ACHN (cell line): ENCODE data around the gene EXD3.

Experiments used
- DNase-seq: peaks from one replicate; pipeline ENCODE4 v3.0.0-alpha.2; 2015
- in situ Hi-C: cut with HindIII; loops from 2 replicates; pipeline ENCODE4 v1.10.0; 2017; ENCODE audit warnings: low sequenced_read_pairs, low pct_ligation_motif_present, low pct_unique_long_range_greater_than_20kb

EXD3 gene

GRCh38 chr9:137404961-137405567 lies 17.9 kb downstream of the EXD3 start:
- in situ Hi-C loops, result no loop called here
- no peak for DNase-seq

GRCh38 chr9:137403269-137403668 lies 19.7 kb downstream of the EXD3 start:
- no peak for DNase-seq
- in situ Hi-C loops, result no loop called here

- DNase-seq, result no peak
- in situ Hi-C loops, result no loop called here
Observed at GRCh38 chr9:137402746-137403145, 20.2 kb downstream of the EXD3 start.

- in situ Hi-C loops, result no loop called here
- no peak for DNase-seq
Observed at GRCh38 chr9:137398561-137399468, 24.1 kb downstream of the EXD3 start.

GRCh38 chr9:137397675-137398423 lies 25.1 kb downstream of the EXD3 start:
- no peak for DNase-seq
- in situ Hi-C loops, result no loop called here

GRCh38 chr9:137396634-137397367 lies 26.2 kb downstream of the EXD3 start:
- DNase-seq, result no peak
- in situ Hi-C loops, result no loop called here

GRCh38 chr9:137396227-137396626 lies 26.7 kb downstream of the EXD3 start:
- no peak for DNase-seq
- in situ Hi-C loops, result no loop called here

GRCh38 chr9:137395666-137396010 lies 27.3 kb downstream of the EXD3 start:
- in situ Hi-C loops, result no loop called here

GRCh38 chr9:137394866-137395665 lies 27.9 kb downstream of the EXD3 start:
- DNase-seq, result no peak
- in situ Hi-C loops, result no loop called here

More at GRCh38 chr9:137395666-137396010, 27.3 kb downstream of the EXD3 start:
- no peak for DNase-seq

GRCh38 chr9:137393176-137394150 lies 29.5 kb downstream of the EXD3 start:
- in situ Hi-C loops, result no loop called here
- no peak for DNase-seq

GRCh38 chr9:137392232-137393007 lies 30.5 kb downstream of the EXD3 start:
- in situ Hi-C loops, result no loop called here
- DNase-seq, result no peak

- no peak for DNase-seq
Observed at GRCh38 chr9:137391411-137391754, 31.6 kb downstream of the EXD3 start.

GRCh38 chr9:137390553-137391410 lies 32.2 kb downstream of the EXD3 start:
- DNase-seq, result no peak
- in situ Hi-C loops, result no loop called here

More at GRCh38 chr9:137391411-137391754, 31.6 kb downstream of the EXD3 start:
- in situ Hi-C loops, result no loop called here

GRCh38 chr9:137389428-137389746 lies 33.6 kb downstream of the EXD3 start:
- in situ Hi-C loops, result no loop called here
- DNase-seq, result no peak

GRCh38 chr9:137388589-137389427 lies 34.2 kb downstream of the EXD3 start:
- in situ Hi-C loops, result no loop called here

More at GRCh38 chr9:137388589-137389427, 34.2 kb downstream of the EXD3 start:
- DNase-seq, result no peak
